Activated gamma-delta T cell treated with Interleukin-2 at 50 U/mL for 16 hours (primary cell): ENCODE results near the gene PLEKHA1.

ENCODE experiments used
- DNase-seq: peaks from one replicate; pipeline ENCODE4 v3.0.0-alpha.2; 2020

The PLEKHA1 gene

DNA sequence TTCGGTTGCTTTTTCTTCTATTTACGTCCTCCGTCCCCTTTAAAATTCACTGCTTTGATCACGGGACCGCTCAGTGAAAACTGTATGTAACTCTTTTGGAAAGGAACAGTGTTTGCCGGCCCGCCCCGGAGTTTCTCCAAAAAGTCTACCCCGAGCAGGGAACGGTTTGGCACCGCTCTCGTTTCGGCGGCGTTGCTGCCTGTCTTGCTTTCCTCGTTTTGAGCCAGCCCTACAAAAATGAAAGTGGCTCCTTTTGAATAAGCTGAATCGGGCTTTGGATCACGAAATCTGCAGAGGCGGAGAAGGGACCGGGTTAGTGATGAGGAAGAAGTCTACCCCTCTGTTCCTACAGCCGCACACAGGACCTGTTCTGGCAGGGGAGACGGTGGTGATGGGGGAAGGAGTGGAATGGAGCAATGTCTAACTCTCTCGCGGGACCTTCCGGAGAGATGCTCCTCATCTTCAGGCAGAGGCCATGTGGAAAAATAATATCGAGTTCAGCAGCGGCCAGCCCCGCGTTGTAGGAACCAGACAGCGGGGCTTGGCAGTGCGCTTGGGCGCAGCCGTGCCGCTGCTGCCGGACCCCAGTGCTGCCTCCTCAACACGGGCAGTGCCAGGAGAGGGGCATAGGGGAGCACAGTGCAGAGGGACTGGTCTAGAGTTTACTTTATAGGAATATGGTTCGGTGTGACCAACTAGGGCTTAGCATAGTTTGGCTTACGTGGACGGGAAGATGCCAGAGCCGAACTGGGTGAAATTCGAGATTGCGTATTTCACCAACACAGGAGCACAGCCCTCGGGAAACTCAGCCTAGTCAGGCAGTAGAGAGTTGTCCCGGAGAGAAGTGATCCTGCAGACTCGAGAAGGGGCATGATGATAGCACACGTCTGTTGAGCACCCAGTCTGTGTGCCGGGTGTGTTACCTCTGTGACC, 88.3 kb downstream of the PLEKHA1 start:
- no peak for DNase-seq

DNA sequence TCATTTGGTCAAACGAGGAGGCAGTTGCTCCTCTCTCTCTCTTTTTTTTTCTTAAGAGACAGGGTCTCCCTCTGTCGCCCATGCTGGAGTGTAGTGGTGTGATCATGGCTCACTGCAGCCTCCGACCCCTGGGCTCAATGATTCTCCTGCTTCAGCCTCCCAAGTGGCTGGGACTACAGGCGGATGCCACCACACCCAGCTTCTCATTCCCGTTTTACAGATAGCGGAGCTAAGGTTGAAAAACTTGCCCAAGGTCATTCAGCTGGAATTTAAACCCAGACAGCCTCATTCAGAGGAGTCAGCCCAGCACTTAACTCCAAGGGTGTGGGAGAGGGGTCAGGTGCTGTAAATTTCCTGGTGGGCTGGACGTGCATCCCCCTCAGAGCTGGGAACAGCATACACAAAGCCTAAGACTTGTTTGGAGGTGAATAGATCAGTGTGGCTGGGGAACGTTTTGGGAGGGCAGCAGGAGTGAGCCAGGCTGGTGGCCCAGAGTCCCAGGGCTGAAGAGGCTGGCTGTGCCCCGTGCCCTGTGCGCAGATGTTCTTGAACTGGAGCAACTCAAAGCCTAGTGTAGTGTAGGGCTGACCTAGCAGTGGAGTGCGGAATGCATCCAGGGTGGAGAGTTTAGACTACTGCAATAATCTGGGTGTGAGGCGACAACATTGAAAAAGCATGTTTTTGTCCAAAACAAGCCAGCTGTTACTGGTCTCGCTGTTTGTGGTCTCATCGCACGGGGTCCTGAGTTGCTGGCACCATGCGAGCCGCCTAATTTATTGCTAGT, 89.2 kb downstream of the PLEKHA1 start:
- DNase-seq, result no peak

DNA sequence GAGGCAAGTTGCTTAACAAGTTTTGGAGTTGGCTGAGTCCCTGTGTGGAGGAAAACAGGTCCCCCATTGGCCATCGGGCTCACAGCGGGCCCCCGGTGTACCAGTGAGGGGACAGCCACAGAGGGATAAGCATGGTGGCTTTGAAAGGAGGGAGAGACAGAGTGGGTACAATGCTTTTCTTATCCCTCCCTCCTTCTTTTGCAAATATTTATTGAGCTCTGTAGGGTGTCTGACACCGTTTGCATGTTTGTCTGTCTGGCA, 89.7 kb downstream of the PLEKHA1 start:
- DNase-seq, result no peak

DNA sequence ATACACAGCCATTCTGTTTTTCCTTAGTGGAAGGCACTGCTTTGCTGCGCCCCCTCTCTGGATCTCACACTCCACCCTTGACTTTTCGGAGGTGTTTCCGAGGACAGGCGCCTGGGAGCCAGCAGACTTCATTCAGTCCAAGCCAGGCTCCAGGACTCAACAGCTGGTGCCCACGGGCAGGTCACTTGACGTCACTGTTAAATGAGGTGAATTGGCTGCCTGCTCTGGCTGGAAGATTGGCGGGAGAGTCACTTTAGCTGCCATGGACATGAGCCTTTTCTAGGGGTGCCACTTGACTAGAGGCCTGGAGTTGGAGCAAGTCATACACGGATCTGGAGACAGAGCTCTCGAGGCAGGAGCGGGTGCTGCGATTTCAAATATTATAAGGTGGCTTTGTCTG, 90.1 kb downstream of the PLEKHA1 start:
- DNase-seq, result no peak

DNA sequence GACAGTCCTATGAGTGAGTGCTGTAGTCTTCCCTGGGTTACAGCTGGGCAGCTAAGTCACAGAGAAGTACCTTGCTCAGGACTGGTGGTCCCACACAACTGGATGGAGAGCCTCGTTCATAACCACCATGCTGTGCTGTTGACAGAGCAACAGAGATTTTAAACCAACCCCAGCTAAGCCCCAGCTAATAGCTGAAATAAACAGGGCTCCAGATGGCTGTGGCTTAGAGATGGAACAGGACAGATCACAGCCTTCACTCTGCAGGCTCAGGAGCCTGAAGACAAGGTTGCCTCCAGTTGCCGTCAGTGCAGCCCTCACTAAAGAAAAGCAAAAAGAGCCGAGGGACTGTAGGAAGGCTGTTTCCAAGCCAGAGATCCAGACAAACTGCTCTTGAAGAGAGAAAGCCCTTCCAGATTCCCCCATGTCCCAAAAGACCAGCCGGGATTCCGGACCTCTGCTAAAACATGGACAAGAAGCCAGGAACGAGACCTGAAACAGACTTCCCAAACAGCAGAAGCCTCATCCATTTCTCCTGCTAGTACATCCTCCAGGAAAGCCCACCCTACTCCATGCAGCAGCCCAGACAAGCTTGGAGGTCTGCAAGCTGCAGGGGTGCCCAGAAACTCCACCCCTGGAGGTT, 91.0 kb downstream of the PLEKHA1 start:
- DNase-seq, result no peak

DNA sequence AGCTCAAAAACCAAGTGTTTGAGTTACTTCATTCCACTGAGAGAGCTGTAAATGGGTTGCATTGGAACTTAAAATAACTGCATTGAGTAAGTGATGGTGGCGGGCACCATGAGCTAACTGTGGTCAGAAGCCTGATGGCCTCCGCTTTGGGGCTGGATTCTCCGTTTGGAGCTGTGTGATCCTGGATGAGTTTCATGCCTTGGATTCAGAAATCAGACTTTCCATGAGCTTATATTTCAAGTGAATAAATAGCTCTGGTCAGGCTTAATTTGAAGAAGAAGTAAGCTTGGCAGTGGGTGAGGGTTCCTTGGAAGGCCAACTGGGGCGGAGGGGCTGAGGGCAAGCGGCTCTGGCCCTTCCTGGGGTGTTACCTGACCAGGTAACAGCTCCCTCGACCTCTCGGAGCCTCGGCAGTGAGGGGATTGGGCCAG, 92.5 kb downstream of the PLEKHA1 start:
- no peak for DNase-seq

DNA sequence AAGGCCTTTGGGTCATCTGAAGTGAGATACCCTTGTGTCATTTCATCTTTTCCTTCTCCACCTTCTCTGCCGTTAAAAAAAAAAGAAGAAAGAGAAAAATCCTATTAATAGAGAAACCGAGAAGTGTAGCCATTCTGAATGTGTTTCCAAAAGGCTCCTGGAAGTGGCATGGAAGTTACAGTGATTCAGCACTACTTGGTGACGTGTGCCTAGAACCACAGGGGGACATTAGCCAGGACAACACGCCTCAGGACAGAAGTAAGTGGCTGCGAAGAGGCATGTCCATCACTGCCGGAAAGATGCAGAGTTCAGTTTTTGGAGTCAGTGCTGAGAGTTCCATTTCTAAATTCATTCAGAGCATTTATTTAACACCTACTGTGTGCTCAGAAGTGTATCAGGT, 93.2 kb downstream of the PLEKHA1 start:
- DNase-seq, result no peak

DNA sequence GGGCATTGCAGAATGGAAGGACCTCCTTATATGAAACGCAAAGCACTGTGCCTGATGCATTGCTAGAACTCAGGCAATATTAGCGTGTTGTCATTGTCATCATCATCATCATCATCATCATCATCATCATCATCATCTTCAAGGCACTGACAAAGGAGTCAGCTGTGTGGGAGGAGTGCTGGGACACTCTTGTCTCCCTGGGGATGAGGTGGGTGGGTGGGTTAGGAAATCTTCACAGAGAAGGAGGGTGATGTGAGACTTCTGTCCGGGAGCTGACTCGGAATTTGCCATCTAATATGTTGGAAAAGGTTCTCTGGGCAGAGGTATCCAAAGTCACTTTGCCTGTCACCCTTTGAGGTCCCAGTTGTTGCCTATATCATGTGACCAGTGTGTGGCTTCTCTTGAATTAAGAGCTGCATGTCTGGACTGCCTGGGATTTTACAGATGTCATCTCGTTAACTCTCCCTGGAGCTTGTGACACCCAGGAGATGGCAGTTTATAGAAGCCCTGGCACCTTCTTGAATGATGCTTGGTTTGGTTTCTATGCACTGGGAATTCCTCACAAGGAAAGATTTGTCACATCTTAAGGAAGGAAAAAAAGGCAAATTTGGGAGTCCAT, 93.9 kb downstream of the PLEKHA1 start:
- DNase-seq, result no peak

DNA sequence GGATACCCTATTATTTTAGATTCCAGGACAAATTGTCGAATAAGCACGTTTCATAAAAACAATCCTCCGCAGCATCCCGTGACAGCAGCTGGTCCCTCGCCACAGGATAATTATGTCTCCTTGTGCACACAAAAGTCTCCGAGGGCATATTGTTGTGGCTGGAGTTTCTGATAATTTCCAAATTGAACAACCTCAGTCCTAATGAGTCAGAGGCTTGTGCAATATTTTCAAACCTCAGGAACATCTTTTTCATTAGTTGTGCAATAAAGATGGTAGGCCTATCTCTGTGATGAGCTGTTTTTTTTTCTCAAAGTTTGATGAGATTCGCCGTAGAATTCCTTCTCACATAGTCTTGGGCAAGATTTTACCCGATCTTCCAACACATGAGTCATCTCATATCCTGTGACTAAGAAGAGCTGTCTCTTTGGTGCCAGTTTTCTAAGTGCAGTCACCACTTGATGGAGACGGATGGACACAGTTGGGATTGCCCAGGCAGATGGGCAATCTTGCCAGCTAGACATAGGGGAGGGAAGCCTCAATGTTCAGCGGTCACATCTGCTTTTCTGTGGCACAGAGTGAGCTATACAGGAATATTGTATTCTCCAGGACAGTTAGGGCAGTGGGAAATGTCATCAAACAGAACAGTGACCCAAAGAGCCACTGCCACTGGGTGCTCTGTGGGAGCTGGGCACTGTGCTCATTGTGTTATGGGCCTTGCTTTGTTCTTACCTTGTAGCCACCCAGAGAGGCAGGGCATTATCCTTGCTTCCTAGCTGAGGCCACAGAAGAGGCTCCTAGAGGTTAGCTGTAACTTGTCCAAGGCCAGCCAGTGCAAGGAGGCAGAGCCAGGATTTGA, 94.6 kb downstream of the PLEKHA1 start:
- DNase-seq, result no peak

DNA sequence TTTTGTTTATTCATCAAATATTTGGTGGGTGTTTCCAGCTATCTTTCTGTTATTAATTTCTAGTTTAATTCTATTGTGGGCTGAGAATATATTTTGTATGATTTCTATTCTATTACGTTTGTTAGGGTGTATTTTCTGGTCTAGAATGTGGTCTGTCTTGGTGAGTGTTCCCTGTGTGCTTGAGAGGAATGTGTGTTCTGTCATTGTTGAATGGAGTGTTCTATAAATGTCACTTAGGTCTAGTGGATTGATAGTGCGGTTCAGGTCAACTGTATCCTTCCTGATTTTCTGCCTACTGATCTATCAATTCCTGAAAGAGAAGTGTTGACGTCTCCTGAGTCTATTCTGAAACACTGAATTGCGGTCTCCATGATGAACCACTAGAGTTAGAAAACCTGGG, 95.3 kb downstream of the PLEKHA1 start:
- no peak for DNase-seq

DNA sequence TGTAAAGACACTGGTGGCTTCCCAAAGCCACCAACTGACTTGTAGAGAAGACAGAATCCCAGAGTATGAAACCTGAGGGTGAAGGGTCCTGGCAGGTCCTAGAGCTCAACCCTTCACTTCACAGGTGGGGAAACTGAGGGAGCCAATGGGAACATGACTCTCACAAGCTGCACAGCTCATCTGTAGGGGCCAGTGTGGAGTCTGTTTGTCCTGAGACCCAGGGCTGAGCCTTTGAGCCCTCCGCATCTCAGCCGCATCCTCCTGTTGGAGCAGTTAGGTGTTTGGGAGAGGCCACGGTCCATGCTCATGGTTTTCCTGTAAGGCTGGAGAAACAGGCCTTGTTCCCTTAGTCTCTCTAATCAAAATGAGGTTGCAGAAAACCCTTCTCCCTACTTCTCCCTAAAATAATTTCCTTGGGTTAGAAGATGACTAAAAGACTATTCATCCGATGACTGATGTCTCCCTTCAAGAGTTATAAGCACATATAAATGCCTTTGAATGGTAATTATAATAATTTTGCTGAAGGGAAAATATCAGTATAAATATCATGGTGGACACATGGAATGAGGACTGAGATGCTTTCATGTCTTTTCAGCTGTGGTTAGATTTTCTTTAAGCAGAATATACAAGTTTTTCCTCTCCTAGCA, 97.1 kb downstream of the PLEKHA1 start:
- no peak for DNase-seq

DNA sequence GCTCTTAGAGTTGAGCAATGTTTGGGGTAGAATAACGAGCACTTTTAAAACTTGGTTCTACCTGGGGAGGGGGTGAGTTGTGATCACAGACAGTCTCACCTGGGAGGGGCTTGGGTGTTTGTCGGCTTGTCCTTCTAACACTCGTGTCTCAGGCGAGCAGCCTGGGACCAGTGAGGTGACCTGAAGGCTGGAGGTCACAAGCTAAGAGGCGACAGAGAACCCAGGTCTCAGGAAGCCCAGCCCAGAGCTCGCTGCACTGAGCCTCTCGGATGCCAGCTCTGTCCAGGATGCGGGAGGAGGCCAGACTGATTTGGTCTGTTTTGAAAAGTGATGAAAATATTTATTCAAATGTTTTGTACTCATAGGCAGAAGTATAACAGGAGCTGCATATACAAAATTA, 98.6 kb downstream of the PLEKHA1 start:
- no peak for DNase-seq

DNA sequence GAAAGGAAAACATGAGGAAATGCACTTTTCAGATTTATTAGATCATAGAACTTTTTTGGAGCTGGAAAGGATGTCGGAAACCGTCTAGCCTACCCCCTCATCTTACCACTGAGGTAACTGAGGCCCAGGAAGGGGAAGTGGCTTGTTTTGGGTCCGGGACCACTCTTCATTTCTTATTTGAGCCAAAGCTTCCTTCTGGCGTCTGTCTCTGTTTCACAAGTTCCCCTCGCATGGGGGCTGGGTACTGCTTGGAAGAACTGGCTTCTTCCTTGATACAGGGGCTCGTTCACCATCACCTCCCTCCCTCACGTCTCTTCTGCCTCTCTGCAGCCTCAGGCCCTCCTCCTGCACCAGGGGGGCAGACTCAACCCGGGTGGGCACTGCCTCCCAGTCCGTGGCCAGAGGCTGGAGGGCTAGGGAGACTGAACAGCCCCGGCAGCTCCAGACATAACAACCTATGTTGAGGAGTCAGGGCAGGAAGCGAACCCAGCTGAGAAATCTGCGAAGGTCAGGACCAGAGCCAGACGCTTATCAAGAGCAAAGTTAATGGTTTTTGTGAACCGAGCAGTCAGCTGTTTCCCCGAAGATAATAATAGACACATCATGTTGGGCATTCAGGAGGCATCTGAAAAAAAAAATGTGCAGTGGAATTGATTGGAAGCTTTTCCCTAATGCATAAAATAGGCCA, 99.8 kb downstream of the PLEKHA1 start:
- no peak for DNase-seq

DNA sequence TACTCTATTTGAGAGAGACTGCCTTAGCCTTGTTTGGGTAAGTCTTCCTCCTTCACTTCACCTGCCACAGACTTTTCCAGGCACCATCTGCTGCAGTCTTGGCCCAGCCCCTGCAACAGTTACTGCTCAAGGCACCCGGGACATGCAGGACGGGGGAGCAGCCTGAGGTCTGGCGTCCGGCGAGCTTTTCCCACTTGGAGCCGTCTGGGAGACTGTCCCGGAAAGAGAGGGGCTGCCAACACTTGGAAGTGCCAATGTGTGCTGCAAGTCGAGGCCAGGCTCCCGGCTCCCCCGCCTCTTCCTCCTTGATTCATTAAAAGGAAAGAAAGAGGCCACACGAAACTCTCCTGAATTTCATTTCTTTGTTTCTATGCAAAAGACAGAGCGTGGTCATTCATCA, 100.6 kb downstream of the PLEKHA1 start:
- no peak for DNase-seq

DNA sequence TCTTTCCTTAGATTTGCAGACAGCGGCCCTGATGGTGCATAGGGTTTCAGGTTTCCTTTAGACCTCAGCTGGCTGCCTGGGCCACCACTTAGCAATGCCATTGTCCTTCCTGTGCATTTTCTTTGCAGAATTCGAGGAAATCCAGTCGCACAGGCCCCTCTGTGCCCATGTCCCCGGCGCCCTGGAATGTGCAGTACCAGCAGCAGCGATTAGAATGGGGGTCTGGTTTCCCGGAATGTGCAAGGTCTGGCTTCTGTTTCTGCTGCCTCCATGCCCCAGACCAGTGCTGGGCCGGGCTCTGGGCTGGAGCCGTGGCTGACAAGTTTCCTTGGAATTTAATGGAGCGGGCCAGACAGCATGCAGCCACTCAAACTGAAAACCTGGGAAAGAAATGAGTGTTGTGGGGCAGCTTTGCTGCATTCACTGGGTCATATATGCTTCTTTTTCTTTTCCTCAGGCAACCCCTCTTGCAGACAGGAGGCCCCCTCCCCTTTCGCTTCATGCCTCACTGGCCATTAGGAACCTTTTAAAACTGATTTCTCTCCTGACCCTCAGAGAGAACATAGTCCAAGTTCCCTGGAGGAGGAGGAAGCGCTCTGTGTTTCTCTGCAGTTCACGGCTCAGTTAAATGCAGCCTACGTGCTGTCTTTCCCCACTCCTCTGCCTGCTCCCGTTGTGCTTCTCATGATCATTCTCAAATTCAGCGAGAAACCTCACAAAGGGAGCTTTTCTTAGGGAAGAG, 101.3 kb downstream of the PLEKHA1 start:
- DNase-seq, result no peak

DNA sequence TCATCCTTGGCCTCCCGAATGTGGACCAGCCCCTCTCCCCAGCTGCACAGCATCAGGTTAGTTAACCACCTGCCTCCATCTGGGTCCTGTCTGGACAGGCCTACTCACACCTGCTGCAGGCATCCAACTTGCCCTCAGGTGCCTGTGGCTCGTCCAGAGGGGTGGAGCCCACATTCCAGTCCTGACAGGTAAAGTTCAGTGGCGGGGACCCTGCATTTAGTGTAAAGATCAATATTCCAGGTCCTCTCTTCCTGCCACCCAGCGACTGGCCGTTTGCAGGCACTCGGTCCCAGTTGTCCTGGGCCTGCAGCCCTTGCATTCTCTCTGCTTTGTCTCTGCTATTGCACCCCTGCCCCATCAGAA, 101.8 kb downstream of the PLEKHA1 start:
- no peak for DNase-seq

DNA sequence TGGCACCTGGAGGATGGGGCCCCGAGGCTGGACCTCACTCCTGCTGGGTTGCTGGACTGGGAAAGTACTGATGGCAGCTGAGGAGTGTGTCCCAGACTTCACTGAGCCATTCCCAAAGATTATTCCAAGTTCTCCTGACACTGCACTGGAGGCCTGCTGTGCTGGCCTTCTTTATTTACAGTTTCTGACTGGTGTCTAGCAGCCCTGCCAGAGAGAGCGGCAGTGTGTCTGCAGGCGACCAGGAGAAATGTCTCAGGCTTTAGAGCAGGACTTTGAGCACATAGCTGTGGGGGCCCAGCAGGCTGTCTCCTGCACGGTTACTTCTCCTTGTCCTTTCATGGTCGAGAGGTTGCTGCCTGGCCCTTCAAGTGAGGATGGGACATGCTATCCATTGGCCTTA, 102.9 kb downstream of the PLEKHA1 start:
- no peak for DNase-seq

DNA sequence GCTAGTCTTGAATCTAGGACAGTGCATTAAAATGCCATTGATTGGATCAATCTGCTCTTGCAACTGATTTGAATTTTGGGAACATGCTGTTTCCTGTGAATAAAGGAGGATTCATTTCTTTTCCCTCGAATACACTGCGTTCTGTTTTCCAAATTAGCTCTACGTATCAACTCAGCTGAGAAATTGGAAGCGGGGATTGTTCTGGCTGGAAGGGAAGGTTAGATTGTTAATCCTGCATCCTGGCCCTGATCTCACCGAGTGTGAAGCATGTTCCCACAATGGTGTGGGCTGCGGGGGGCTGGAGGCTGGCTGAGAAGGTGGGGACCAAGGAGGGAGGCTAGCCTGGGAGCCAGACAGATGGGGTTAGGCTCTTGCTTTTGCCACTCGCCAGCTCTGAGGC, 104.5 kb downstream of the PLEKHA1 start:
- no peak for DNase-seq

DNA sequence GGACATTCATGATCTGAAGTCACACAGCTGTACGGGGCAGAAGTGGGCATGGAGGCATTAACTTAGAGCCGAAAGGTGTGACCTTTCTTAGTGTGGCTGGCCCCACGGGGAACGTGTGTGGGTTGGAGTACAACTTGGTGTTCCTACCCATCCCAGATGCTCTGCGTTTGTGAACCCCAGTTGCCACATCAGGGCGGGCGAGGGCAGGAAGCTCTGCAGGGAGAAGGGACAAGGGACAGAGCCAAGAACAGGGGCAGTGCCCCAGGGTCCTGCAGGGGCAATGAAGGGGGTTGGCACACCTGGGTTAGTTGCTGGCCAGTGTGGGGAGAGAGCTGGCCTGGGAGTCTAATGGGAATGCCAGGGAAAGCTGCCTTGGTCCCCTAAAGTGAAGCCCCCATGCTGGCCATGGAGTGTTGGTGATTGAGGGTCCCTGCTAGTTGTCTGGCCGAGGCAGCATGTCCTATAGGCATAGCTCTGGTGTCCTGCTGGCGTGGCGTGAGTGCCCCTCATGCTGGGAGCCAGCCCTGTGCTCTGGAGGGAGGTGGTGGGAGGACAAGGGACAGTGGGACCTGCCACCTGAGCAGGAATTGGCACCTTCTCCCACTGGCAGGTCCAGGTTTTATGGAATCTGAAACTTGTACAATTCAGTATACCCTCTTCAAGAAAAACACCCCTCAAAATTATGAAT, 105.8 kb downstream of the PLEKHA1 start:
- no peak for DNase-seq
